ENCODE results near the gene NRG3.

Gene NRG3

GRCh38 chr10:82922046-82922445, 1047.1 kb downstream of the NRG3 start:
- TF ChIP-seq CTCF (conservative IDR thresholded peaks at IDR 0.05): no peak
- no peak overlapping the region for H3K27ac ChIP-seq

GRCh38 chr10:82922755-82923154, 1047.8 kb downstream of the NRG3 start:
- H3K27ac ChIP-seq: no peak overlapping the region
- TF ChIP-seq CTCF (conservative IDR thresholded peaks at IDR 0.05): no peak

GRCh38 chr10:82924711-82925110, 1049.7 kb downstream of the NRG3 start:
- TF ChIP-seq CTCF (conservative IDR thresholded peaks at IDR 0.05): no peak
- no peak overlapping the region for H3K27ac ChIP-seq

- H3K27ac ChIP-seq: no peak overlapping the region
- no peak for TF ChIP-seq CTCF (conservative IDR thresholded peaks at IDR 0.05)
Observed at GRCh38 chr10:82925547-82925946, 1050.6 kb downstream of the NRG3 start.

GRCh38 chr10:82932451-82932850, 1057.5 kb downstream of the NRG3 start:
- no peak for TF ChIP-seq CTCF (conservative IDR thresholded peaks at IDR 0.05)
- no peak overlapping the region for H3K27ac ChIP-seq

- no peak overlapping the region for H3K27ac ChIP-seq
- peak; percentile 60 for TF ChIP-seq CTCF (conservative IDR thresholded peaks at IDR 0.05)
Observed at GRCh38 chr10:82934429-82934828, 1059.4 kb downstream of the NRG3 start.

- TF ChIP-seq CTCF (conservative IDR thresholded peaks at IDR 0.05): no peak
- no peak overlapping the region for H3K27ac ChIP-seq
Observed at GRCh38 chr10:82934947-82935346, 1060.0 kb downstream of the NRG3 start.

GRCh38 chr10:82938331-82938730, 1063.3 kb downstream of the NRG3 start:
- no peak for TF ChIP-seq CTCF (conservative IDR thresholded peaks at IDR 0.05)
- H3K27ac ChIP-seq: no peak overlapping the region

All from VCaP (cell line).